GM12878 (cell line): ENCODE measurements around the gene DPP6. TPM values are rescaled to one million over a fixed set of nuclear protein-coding genes. Genes with fewer than 3 reads are reported as not detected.

Source experiments
- ATAC-seq: fragments of 200-7000 bp; cut with Tn5 transposase; 3 replicates; pipeline ENCODE4 v1.9.1; 2020; ENCODE audit warnings: mild to moderate bottlenecking, moderate library complexity
- BruUV-seq: library from RNA; stranded (reverse); fragments of 400-500 nt; replicated peaks from 2 replicates; lab custom pipeline; 2021; lab: Mats Ljungman, UMichigan
- CTCF ChIA-PET: fragments of 300-600 bp; sonication (Branson Sonifier 250); formaldehyde crosslinking; extraction: SDS; loops from one replicate; lab custom pipeline; 2021; ENCODE audit warnings: inconsistent platforms; lab: Yijun Ruan, JAX
- POLR2A ChIA-PET: fragments of 350-600 bp; formaldehyde crosslinking; extraction: SDS; loops from one replicate; lab custom pipeline; 2021; ENCODE audit warnings: inconsistent platforms; lab: Charles Lee
- RAD21 ChIA-PET: fragments of 300-600 bp; sonication (Branson Sonifier 250); formaldehyde crosslinking; loops from one replicate; lab custom pipeline; 2023; ENCODE audit warnings: antibody characterized with exemption; ENCODE audit not compliant: unreplicated experiment; lab: Charles Lee
- SMC1A ChIA-PET: fragments of 300-600 bp; sonication (Branson Sonifier 250); formaldehyde crosslinking; loops from one replicate; lab custom pipeline; 2023; ENCODE audit not compliant: unreplicated experiment, uncharacterized antibody; lab: Charles Lee
- DNase-seq: peaks from one replicate; pipeline ENCODE4 v3.0.0-alpha.2; 2011; ENCODE audit warnings: low read depth, low spot score
- FAIRE-seq: peaks from 3 replicates; lab custom pipeline; 2011; peaks lifted over from hg19 to GRCh38; lab: Jason Lieb, UNC
- H2AFZ ChIP-seq: 2 replicates; pipeline ENCODE4 v1.6.0; 2011; ENCODE audit warnings: low read depth, low read length, control low read depth; ENCODE audit not compliant: control insufficient read depth
- H3K27ac ChIP-seq: 2 replicates; pipeline ENCODE4 v1.5.1; 2011; ENCODE audit warnings: control low read depth; ENCODE audit not compliant: control insufficient read depth, insufficient read depth
- H3K27me3 ChIP-seq, 2 experiments: replicated peaks in 1 of 2; 2 replicates each; pipeline versions ENCODE4 v1.6.0 to v1.6.1; 2011; ENCODE audit warnings: low read length in 1 of 2; ENCODE audit not compliant: control insufficient read depth in 2 of 2, insufficient read depth in 2 of 2
- H3K36me3 ChIP-seq, 2 experiments: 2 replicates each; pipeline ENCODE4 v1.5.1; 2011; ENCODE audit warnings: low read length in 1 of 2; ENCODE audit not compliant: control insufficient read depth in 2 of 2, insufficient read depth in 2 of 2
- H3K4me1 ChIP-seq: 2 replicates; pipeline ENCODE4 v1.6.1; 2011; ENCODE audit warnings: mild to moderate bottlenecking, low read length, moderate library complexity, mixed read lengths; ENCODE audit not compliant: control insufficient read depth, insufficient read depth
- H3K4me2 ChIP-seq: 2 replicates; pipeline ENCODE4 v1.6.0; 2011; ENCODE audit warnings: control low read depth; ENCODE audit not compliant: control insufficient read depth, insufficient read depth
- H3K4me3 ChIP-seq: fragments of 200-600 bp; sonication (generic); 2 replicates; pipeline ENCODE4 v1.5.1; 2016
- H3K79me2 ChIP-seq: 2 replicates; pipeline ENCODE4 v1.6.0; 2011; ENCODE audit warnings: low read length; ENCODE audit not compliant: control insufficient read depth, insufficient read depth
- H3K9ac ChIP-seq: 2 replicates; pipeline ENCODE4 v1.8.0; 2011; ENCODE audit warnings: low read length, control low read depth, mixed read lengths; ENCODE audit not compliant: control insufficient read depth, insufficient read depth
- H3K9me3 ChIP-seq: replicated peaks from 3 replicates; pipeline ENCODE4 v1.5.1; 2011; ENCODE audit warnings: mild to moderate bottlenecking, low read length; ENCODE audit not compliant: control insufficient read depth, insufficient read depth
- H4K20me1 ChIP-seq: 2 replicates; pipeline ENCODE4 v1.6.0; 2011; ENCODE audit not compliant: control insufficient read depth, insufficient read depth
- CHD4 ChIP-seq: fragments of 200-600 bp; sonication (generic); IDR thresholded peaks from 2 replicates; pipeline ENCODE4 v1.6.1; 2016; ENCODE audit warnings: mild to moderate bottlenecking
- NR2C2 ChIP-seq: IDR thresholded peaks from 2 replicates; pipeline ENCODE4 v1.6.1; 2011; ENCODE audit warnings: borderline replicate concordance, low read depth; ENCODE audit not compliant: control insufficient read depth, insufficient read length
- USF1 ChIP-seq: IDR thresholded peaks from 2 replicates; pipeline ENCODE4 v1.6.1; 2011; ENCODE audit warnings: borderline replicate concordance, low read depth, mild to moderate bottlenecking, moderate library complexity, mixed read lengths, low read length; ENCODE audit not compliant: insufficient read depth; ENCODE audit errors: extremely low read length
- WGBS: methylation state at CpG from one replicate; pipeline ENCODE4 v1.1.6; 2016; ENCODE audit warnings: low lambda C conversion rate; ENCODE audit not compliant: insufficient replicate concordance, insufficient coverage; ENCODE audit errors: missing lambda C conversion rate; 5-methylcytosine and 5-hydroxymethylcytosine counted together
- in situ Hi-C: fragments of 300-500 bp; cut with MboI; formaldehyde crosslinking; loops from 9 replicates; pipeline ENCODE4 v1.14.3; 2018; ENCODE audit warnings: mixed read lengths
- intact Hi-C: fragments of 100-400 bp; cut with micrococcal nuclease; formaldehyde crosslinking; loops from one replicate; pipeline ENCODE4 v1.14.2; 2022; ENCODE audit not compliant: unreplicated experiment
- polyA plus RNA-seq, 11 experiments: library from polyadenylated mRNA; depleted of rRNA in 4 of 11; unstranded in 6 of 11; stranded (reverse) in 5 of 11; fragments of >200 nt; fragmentation: Nextera tagmentation in 4 of 11; fragmentation: Illumina TruSeq in 1 of 11; extraction: Ambion mirVana in 4 of 11; extraction: Trizol in 1 of 11; gene quantifications; 1 replicate in 1 of 11; 2 replicates in 10 of 11; pipeline versions ENCODE4 v1.2.1 to v1.2.3, GENCODE V29; 2011 to 2016; ENCODE audit warnings: inconsistent platforms in 2 of 11, missing spikeins in 2 of 11, low read depth in 1 of 11
- total RNA-seq, 4 experiments: library from RNA; depleted of rRNA in 3 of 4; stranded (reverse); fragments of >200 nt in 3 of 4; fragmentation: Illumina TruSeq in 1 of 4; extraction: Trizol in 1 of 4; gene quantifications; 2 replicates each; pipeline versions ENCODE4 v1.2.1 to v1.2.3, GENCODE V29; 2013 to 2021

DPP6 gene
- total and polyA plus RNA-seq, 10 of the 15 experiments (the other 5 are each of a cell fraction or from before 2014, with no cell fraction given) = not detected

- DNase-seq (no peak), FAIRE-seq (no peak), ATAC-seq (no peak)
- no peaks in the 10 kb centered on the region for H4K20me1 ChIP-seq
- no peak overlapping the region for H3K27ac ChIP-seq
- H3K4me3 ChIP-seq = no peak overlapping the region
- H3K4me1 ChIP-seq = no peaks in the 10 kb centered on the region
- TF ChIP-seq CHD4 (no peak), USF1 (no peak), NR2C2 (no peak)
- no peak overlapping the region for H2AFZ ChIP-seq
- SMC1A ChIA-PET = no interaction called here
- no peak overlapping the region for H3K4me2 ChIP-seq
- intact Hi-C loops = no loop called here
- no TSS peak for BruUV-seq
- no peak overlapping the region for H3K9ac ChIP-seq
- POLR2A ChIA-PET = no interaction called here
- RAD21 ChIA-PET = no interaction called here
- in situ Hi-C loops = no loop called here
- WGBS = 44% methylated on average over 27 of the region's 27 CpGs
- H3K36me3 ChIP-seq = no peaks in the 10 kb centered on the region
- no peaks in the 10 kb centered on the region for H3K27me3 ChIP-seq
- no peaks in the 10 kb centered on the region for H3K9me3 ChIP-seq
- H3K79me2 ChIP-seq = no peaks in the 10 kb centered on the region
- CTCF ChIA-PET = no interaction called here
These were observed 805.8 kb downstream of the DPP6 start for GRCh38 chr7:154857728-154858681.
